Right lobe of liver (tissue), 6 donors: Measurements from ENCODE around the gene PCYT1A. TPM values are rescaled to one million over a fixed set of nuclear protein-coding genes. Genes with fewer than 3 reads are reported as not detected.

Source experiments
- ATAC-seq, 4 donors: fragments of 200-7000 bp; cut with Tn5 transposase; one replicate each; pipeline ENCODE4 v1.9.1; 2020; ENCODE audit warnings: mild to moderate bottlenecking in 4 of 4, moderate library complexity in 4 of 4
- DNase-seq, 3 donors: peaks; one replicate each; pipeline ENCODE4 v3.0.0-alpha.2; 2020
- H3K27ac ChIP-seq, 3 donors: fragments of 200-600 bp; one replicate each; pipeline ENCODE4 v1.8.0; 2022
- H3K27me3 ChIP-seq, 2 donors: fragments of 200-600 bp; one replicate each; pipeline ENCODE4 v1.8.0; 2022
- H3K36me3 ChIP-seq, 4 donors: fragments of 200-600 bp; sonication (generic) in 1 of 4; one replicate each; pipeline versions ENCODE4 v1.5.1 to v1.8.0; 2017 to 2022; ENCODE audit warnings: control low read depth in 1 of 4
- H3K4me1 ChIP-seq, 4 donors: fragments of 200-600 bp; sonication (generic) in 1 of 4; one replicate each; pipeline versions ENCODE4 v1.5.1 to v1.8.0; 2017 to 2022; ENCODE audit warnings: control low read depth in 1 of 4
- H3K4me3 ChIP-seq, 3 donors: fragments of 200-600 bp; one replicate each; pipeline ENCODE4 v1.8.0; 2022
- H3K9me3 ChIP-seq, 4 donors: fragments of 200-600 bp; sonication (generic) in 1 of 4; one replicate each; pipeline versions ENCODE4 v1.5.1 to v1.8.0; 2017 to 2022; ENCODE audit warnings: control low read depth in 1 of 4
- POLR2A ChIP-seq: fragments of 450-650 bp; IDR thresholded peaks from one replicate; pipeline ENCODE4 v1.6.1; 2017; ENCODE audit warnings: antibody characterized with exemption, mild to moderate bottlenecking
- WGBS: methylation state at CpG from one replicate; pipeline ENCODE4 v1.1.6; 2018; ENCODE audit warnings: low coverage, low lambda C conversion rate; ENCODE audit not compliant: insufficient coverage; ENCODE audit errors: missing lambda C conversion rate; 5-methylcytosine and 5-hydroxymethylcytosine counted together
- intact Hi-C, 2 donors: fragments of 100-400 bp; cut with DNase I; formaldehyde crosslinking; loops; one replicate each; pipeline versions ENCODE4 v1.11.2 to v1.14.1; 2022
- total RNA-seq, 6 experiments: library from RNA; depleted of rRNA in 2 of 6; stranded (reverse); fragments of >200 nt in 2 of 6; fragmentation: NEBNext Ultra II Directional in 3 of 6; extraction: Animal tissue kit (Norgen Biotek cat#: 25700) in 3 of 6; gene quantifications; one replicate each; pipeline versions ENCODE4 v1.1.0 to v1.2.4, GENCODE V29; 2016 to 2023
- TF ChIP-seq, protein P1 (sequence below), 4 donors: fragments of 200-600 bp in 3 of 4; fragments of 450-650 bp in 1 of 4; IDR thresholded peaks; one replicate each; pipeline versions ENCODE4 v1.5.1 to v1.8.0; 2016 to 2022; ENCODE audit warnings: antibody characterized with exemption in 4 of 4, mild to moderate bottlenecking in 2 of 4
- donor health status: DM: no; HTN: yes; CAD: no.
- donor health status: DM: no; HTN: no; CAD: no.
- donor health status: DM: no; HTN: no; CAD: no.
- donor health status: DM: no; HTN: yes; CAD: no.
- donor health status: DM: no; HTN: yes; CAD: no.

PCYT1A gene
- total RNA-seq, 6 experiments from 2014 or later: 20.8 to 43.2 (median 28.8) TPM

GRCh38 chr3:196197524-196197923, 90.0 kb downstream of the PCYT1A start:
- intact Hi-C loops: loop anchor here (5.0 to 10.0 kb wide), 3 partner anchors 125 to 170 kb away; no protein-coding TSS in a partner anchor
- ATAC-seq: no peak

DNA sequence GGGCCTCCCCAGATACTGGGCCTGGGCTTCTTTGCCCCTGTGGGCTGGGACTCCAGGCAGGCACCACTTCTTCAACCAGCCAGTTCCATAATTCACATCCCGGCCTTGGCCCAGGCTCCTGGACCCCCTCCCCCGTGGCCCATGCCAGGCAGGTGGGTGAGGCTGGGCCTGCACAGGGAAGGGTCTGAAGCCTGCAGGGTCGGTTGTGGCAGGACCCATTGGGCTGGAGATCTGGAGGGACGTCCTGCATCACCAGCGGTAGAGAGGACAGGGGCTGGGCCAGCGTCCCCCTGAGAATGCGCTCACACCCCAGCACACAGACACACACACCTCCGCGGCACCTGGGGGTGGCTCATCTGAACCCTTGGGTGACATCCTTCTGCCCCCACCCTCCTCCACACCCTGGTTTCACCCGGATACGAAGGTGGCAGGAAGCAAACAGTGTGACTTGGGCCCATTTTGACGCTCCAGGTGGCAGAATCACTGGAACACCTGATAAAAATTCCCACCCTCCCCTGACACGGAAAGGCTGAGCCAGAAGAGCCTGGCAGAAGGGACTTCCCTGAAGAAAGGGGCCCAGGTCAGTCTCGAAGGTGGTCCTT, 91.8 kb downstream of the PCYT1A start:
- 90% methylated on average over 2 of the region's 14 CpGs for WGBS
- Histone ChIP-seq H3K36me3 (no peaks in the 10 kb centered on the region), H3K4me1 (peaks cover 0 to 23% (median 0%) of the 10 kb centered on the region in 4 donors), H3K4me3 (no peak overlapping the region), H3K27ac (no peak overlapping the region), H3K9me3 (no peaks in the 10 kb centered on the region), H3K27me3 (no peaks in the 10 kb centered on the region)
- ATAC-seq (no peak), DNase-seq (peak in 1 of 3 donors; percentile 47)
- intact Hi-C loops: loop anchor here (5.0 to 10.0 kb wide), 3 partner anchors 123 to 168 kb away; no protein-coding TSS in a partner anchor
- TF ChIP-seq, protein P1, sequence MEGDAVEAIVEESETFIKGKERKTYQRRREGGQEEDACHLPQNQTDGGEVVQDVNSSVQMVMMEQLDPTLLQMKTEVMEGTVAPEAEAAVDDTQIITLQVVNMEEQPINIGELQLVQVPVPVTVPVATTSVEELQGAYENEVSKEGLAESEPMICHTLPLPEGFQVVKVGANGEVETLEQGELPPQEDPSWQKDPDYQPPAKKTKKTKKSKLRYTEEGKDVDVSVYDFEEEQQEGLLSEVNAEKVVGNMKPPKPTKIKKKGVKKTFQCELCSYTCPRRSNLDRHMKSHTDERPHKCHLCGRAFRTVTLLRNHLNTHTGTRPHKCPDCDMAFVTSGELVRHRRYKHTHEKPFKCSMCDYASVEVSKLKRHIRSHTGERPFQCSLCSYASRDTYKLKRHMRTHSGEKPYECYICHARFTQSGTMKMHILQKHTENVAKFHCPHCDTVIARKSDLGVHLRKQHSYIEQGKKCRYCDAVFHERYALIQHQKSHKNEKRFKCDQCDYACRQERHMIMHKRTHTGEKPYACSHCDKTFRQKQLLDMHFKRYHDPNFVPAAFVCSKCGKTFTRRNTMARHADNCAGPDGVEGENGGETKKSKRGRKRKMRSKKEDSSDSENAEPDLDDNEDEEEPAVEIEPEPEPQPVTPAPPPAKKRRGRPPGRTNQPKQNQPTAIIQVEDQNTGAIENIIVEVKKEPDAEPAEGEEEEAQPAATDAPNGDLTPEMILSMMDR (IDR thresholded peaks at IDR 0.05): no peak
- no peak for TF ChIP-seq POLR2A

More at GRCh38 chr3:196197524-196197923, 90.0 kb downstream of the PCYT1A start:
- H3K4me3 ChIP-seq: no peak overlapping the region
- no peaks in the 10 kb centered on the region for H3K9me3 ChIP-seq
- WGBS: 100% methylated on average over 3 of the region's 17 CpGs
- DNase-seq: peak in 1 of 3 donors; percentile 40
- peaks cover 0 to 15% (median 0%) of the 10 kb centered on the region in 4 donors for H3K4me1 ChIP-seq
- no peak overlapping the region for H3K27ac ChIP-seq
- TF ChIP-seq, protein P1 (IDR thresholded peaks at IDR 0.05): no peak
- TF ChIP-seq POLR2A: no peak
- no peaks in the 10 kb centered on the region for H3K36me3 ChIP-seq
- H3K27me3 ChIP-seq: no peaks in the 10 kb centered on the region

DNA sequence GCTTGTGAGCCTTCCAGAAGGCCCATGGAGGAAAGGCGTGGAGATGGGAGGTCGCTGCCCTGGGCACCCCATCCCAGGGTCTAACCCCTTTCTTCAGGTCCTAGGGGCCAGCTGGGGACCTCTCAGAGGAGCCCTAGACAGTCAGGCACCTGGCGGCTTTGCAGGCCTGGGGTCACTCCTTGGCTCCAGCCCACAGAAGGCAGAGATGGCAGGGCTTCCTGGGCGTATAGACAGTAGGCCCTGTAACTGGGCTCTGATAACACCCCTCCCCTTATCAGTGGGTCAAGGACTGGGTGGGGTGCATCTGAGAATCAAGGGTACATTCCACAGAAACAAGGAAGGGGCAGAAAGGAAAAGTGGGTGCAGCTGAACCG, 93.0 kb downstream of the PCYT1A start:
- Histone ChIP-seq H3K9me3 (no peaks in the 10 kb centered on the region), H3K4me3 (no peak overlapping the region), H3K27ac (no peak overlapping the region), H3K27me3 (no peaks in the 10 kb centered on the region), H3K4me1 (peaks cover 0 to 23% (median 0%) of the 10 kb centered on the region in 4 donors), H3K36me3 (no peaks in the 10 kb centered on the region)
- intact Hi-C loops: loop anchor here (5.0 to 10.0 kb wide), 2 partner anchors 122 to 150 kb away; no protein-coding TSS in a partner anchor
- ATAC-seq: no peak
- 80% methylated on average over 1 of the region's 5 CpGs for WGBS
- TF ChIP-seq, protein P1 (IDR thresholded peaks at IDR 0.05): no peak
- TF ChIP-seq POLR2A: no peak
- no peak for DNase-seq

DNA sequence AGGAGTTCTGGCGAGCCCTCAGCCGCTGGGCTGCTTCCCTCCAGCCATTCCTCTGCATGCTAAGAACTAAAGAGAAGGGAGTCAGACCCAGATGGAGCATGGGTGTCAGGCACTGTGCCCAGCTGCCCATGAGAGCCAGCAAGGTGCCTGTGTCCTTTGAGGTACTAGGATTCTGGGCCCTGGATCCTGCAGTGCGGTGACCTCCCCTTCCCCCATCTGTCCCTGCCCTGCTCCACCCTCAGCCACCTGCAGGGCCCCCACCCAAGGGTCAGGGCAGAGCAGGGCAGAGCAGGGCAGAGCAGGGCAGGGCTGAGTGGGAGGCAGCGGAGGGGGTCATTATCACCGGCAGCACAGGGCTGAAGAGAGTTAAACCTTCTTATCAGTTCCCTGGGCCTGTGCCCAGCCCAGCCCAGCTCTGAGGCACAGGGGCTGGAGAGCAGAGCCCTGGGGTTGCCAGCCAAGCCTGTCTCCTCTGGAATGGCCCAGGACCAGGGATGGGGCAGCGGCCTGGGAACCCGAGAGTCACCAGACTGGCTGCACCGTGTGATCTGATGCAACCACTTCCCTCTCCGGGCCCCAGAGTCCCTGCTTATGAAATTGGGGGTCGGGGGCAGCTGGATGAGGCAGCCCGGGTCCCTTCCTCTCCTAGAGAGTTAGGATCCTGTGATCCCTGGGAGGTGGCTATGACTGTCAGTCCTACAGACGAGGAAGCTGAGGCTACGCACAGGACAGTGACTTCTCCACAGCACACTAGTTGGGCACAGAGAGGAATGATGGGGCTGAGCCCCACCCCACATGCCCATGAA, 93.6 kb downstream of the PCYT1A start:
- peak in 2 of 3 donors; percentile 81 to 87 for DNase-seq
- WGBS: 4% methylated on average over 4 of the region's 13 CpGs
- TF ChIP-seq, protein P1 (IDR thresholded peaks at IDR 0.05): no peak
- TF ChIP-seq POLR2A: no peak
- Histone ChIP-seq H3K36me3 (no peaks in the 10 kb centered on the region), H3K4me1 (peaks cover 0 to 23% (median 0%) of the 10 kb centered on the region in 4 donors), H3K27ac (peak overlapping the region in 1 of 3 donors; percentile 34), H3K4me3 (no peak overlapping the region), H3K9me3 (no peaks in the 10 kb centered on the region), H3K27me3 (no peaks in the 10 kb centered on the region)
- ATAC-seq: peak; percentile 64 to 82 (median 74)
- intact Hi-C loops: loop anchor here (5.0 to 10.0 kb wide), 2 partner anchors 122 to 149 kb away; no protein-coding TSS in a partner anchor
